Stimulated activated CD4-positive, alpha-beta T cell treated with anti-CD3 and anti-CD28 coated beads, Interleukin-15, amount 100 ng/mL, for 48 hours (primary cell): ENCODE results near the gene ARFGEF2.
"Not testable (repeated sequence)": the region's sequence is repeated elsewhere in the genome, so short reads cannot be mapped to it uniquely, and the experiment has no call there.

Source experiments
- DNase-seq, 2 donors: peaks; one replicate each; pipeline ENCODE4 v3.0.0-alpha.2; 2020; ENCODE audit warnings: low read depth in 2 of 2

Gene ARFGEF2

GRCh38 chr20:48928832-48929725 is 7.6 kb downstream of the ARFGEF2 start:
- no peak for DNase-seq

- DNase-seq = no peak
Measured at GRCh38 chr20:48930035-48930434, 8.5 kb downstream of the ARFGEF2 start.

- no peak for DNase-seq
Measured at GRCh38 chr20:48930878-48931277, 9.4 kb downstream of the ARFGEF2 start.

GRCh38 chr20:48931527-48932374 is 10.2 kb downstream of the ARFGEF2 start:
- no peak for DNase-seq

GRCh38 chr20:48932375-48932941 is 10.9 kb downstream of the ARFGEF2 start:
- no peak for DNase-seq

GRCh38 chr20:48933017-48933766 is 11.7 kb downstream of the ARFGEF2 start:
- DNase-seq = no peak

GRCh38 chr20:48934273-48934877 is 12.9 kb downstream of the ARFGEF2 start:
- DNase-seq = not testable (repeated sequence)

- not testable (repeated sequence) for DNase-seq
Measured at GRCh38 chr20:48934966-48935365, 13.5 kb downstream of the ARFGEF2 start.

- DNase-seq = not testable (repeated sequence)
Measured at GRCh38 chr20:48936178-48936577, 14.7 kb downstream of the ARFGEF2 start.

GRCh38 chr20:48937674-48938073 is 16.2 kb downstream of the ARFGEF2 start:
- DNase-seq = no peak

GRCh38 chr20:48938670-48939069 is 17.2 kb downstream of the ARFGEF2 start:
- no peak for DNase-seq

- DNase-seq = no peak
Measured at GRCh38 chr20:48940170-48940569, 18.7 kb downstream of the ARFGEF2 start.

- DNase-seq = no peak
Measured at GRCh38 chr20:48941467-48941866, 20.0 kb downstream of the ARFGEF2 start.

- DNase-seq = no peak
Measured at GRCh38 chr20:48942730-48943129, 21.2 kb downstream of the ARFGEF2 start.

GRCh38 chr20:48944663-48945297 is 23.3 kb downstream of the ARFGEF2 start:
- no peak for DNase-seq

- DNase-seq = no peak
Measured at GRCh38 chr20:48945840-48946514, 24.5 kb downstream of the ARFGEF2 start.

- DNase-seq = no peak
Measured at GRCh38 chr20:48948612-48949011, 27.1 kb downstream of the ARFGEF2 start.

GRCh38 chr20:48949304-48950170 is 28.0 kb downstream of the ARFGEF2 start:
- DNase-seq = no peak

- no peak for DNase-seq
Measured at GRCh38 chr20:48951041-48951440, 29.5 kb downstream of the ARFGEF2 start.
